Duodenal mucosa (tissue), 2 donors: ENCODE measurements around the gene SLC13A3.

Experiments used
- H3K27ac ChIP-seq: one replicate; pipeline ENCODE4 v1.7.0; 2013; ENCODE audit warnings: low read depth, low read length
- H3K27me3 ChIP-seq, 2 donors: one replicate each; pipeline ENCODE4 v1.7.0; 2013; ENCODE audit warnings: low read length in 2 of 2, control low read depth in 1 of 2; ENCODE audit not compliant: insufficient read depth in 2 of 2, control insufficient read depth in 1 of 2
- H3K36me3 ChIP-seq, 2 donors: one replicate each; pipeline ENCODE4 v1.7.0; 2013; ENCODE audit warnings: low read length in 2 of 2, control low read depth in 1 of 2; ENCODE audit not compliant: insufficient read depth in 2 of 2, control insufficient read depth in 1 of 2
- H3K4me1 ChIP-seq, 2 donors: one replicate each; pipeline ENCODE4 v1.7.0; 2013; ENCODE audit warnings: low read length in 2 of 2, control low read depth in 1 of 2; ENCODE audit not compliant: insufficient read depth in 2 of 2, control insufficient read depth in 1 of 2
- H3K4me3 ChIP-seq, 2 donors: one replicate each; pipeline ENCODE4 v1.7.0; 2013; ENCODE audit warnings: low read length in 2 of 2, low read depth in 1 of 2
- H3K9ac ChIP-seq, 2 donors: one replicate each; pipeline ENCODE4 v1.7.0; 2013; ENCODE audit warnings: low read length in 2 of 2, low read depth in 1 of 2
- H3K9me3 ChIP-seq, 2 donors: one replicate each; pipeline ENCODE4 v1.7.0; 2013; ENCODE audit warnings: low read length in 2 of 2, control low read depth in 1 of 2; ENCODE audit not compliant: control insufficient read depth in 1 of 2

The SLC13A3 gene

GRCh38 chr20:46545077-46545826 lies 106.0 kb downstream of the SLC13A3 start:
- peak overlapping the region in 1 of 2 donors; percentile 16 for H3K4me3 ChIP-seq
- H3K9me3 ChIP-seq = no peaks in the 10 kb centered on the region
- no peaks in the 10 kb centered on the region for H3K36me3 ChIP-seq
- H3K9ac ChIP-seq = no peak overlapping the region
- H3K27ac ChIP-seq = no peak overlapping the region
- H3K27me3 ChIP-seq = no peaks in the 10 kb centered on the region
- peaks cover 12 to 20% of the 10 kb centered on the region in 2 donors for H3K4me1 ChIP-seq

DNA sequence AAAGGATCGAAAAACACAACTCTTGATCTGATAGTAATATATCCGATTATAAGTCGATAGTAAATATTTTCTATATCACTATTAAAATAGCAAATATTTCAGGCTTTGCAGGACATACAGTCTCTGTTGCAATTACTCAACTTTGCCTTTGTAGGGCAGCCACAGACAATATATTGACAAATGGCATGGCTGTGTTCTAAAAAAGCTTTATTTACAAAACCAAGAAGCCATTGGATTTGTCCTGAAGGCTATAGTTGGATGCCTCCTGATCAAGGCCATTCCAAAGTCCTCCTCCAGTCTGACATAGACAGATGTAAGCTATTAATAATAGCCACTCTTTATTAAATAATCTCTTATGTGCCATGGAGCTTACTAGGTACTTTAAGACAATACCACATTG lies 106.7 kb downstream of the SLC13A3 start:
- Histone ChIP-seq H3K27ac (no peak overlapping the region), H3K9ac (no peak overlapping the region), H3K4me3 (no peak overlapping the region), H3K27me3 (no peaks in the 10 kb centered on the region), H3K4me1 (peaks cover 12 to 20% of the 10 kb centered on the region in 2 donors), H3K36me3 (no peaks in the 10 kb centered on the region), H3K9me3 (no peaks in the 10 kb centered on the region)

DNA sequence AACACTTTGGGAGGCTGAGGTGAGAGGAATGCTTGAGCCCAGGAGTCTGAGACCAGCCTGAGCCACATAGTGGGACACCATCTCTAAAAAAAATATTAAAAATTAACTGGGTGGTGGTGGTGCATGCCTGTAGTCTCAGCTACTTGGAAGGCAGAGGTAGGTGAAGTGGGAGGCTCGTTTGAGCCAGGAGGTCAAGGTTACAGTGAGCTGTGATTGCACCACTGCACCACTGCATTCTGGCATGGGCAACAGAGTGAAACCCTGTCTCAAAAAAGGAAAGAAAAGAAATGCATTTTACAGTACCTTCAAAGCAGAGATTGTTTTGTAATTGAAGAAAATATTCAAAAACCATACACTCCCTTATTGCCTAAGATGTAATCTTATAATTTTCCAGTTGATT lies 107.3 kb downstream of the SLC13A3 start:
- Histone ChIP-seq H3K4me3 (no peak overlapping the region), H3K4me1 (peaks cover 12 to 20% of the 10 kb centered on the region in 2 donors), H3K9me3 (no peaks in the 10 kb centered on the region), H3K27me3 (no peaks in the 10 kb centered on the region), H3K36me3 (no peaks in the 10 kb centered on the region), H3K27ac (no peak overlapping the region), H3K9ac (no peak overlapping the region)

DNA sequence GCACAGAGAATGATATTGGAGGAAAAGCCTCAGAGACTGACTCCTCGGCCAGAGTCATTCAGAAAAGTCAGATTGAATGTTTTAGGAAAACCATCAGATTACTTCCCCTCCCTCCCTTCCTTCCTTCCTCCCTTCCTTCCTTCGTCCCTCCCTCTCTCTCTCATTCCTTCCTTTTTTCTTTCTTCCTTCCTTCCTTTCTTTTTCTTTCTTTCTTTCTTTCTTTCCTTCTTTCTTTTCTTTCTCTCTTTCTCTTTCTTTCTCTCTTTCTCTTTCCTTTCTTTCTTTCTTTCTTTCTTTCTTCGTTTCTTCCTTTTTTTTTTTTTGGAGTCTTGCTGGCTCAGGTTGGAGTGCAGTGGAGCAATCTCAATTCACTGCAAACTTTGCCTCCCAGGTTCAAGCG lies 108.2 kb downstream of the SLC13A3 start:
- no peak overlapping the region for H3K27ac ChIP-seq
- H3K4me1 ChIP-seq = peaks cover 12 to 20% of the 10 kb centered on the region in 2 donors
- no peaks in the 10 kb centered on the region for H3K27me3 ChIP-seq
- no peaks in the 10 kb centered on the region for H3K36me3 ChIP-seq
- H3K4me3 ChIP-seq = no peak overlapping the region
- no peak overlapping the region for H3K9ac ChIP-seq
- H3K9me3 ChIP-seq = no peaks in the 10 kb centered on the region

- Histone ChIP-seq H3K27ac (no peak overlapping the region), H3K36me3 (no peaks in the 10 kb centered on the region), H3K9me3 (no peaks in the 10 kb centered on the region), H3K27me3 (no peaks in the 10 kb centered on the region), H3K9ac (no peak overlapping the region), H3K4me3 (no peak overlapping the region), H3K4me1 (peaks cover 12 to 20% of the 10 kb centered on the region in 2 donors)
Measured at GRCh38 chr20:46541229-46541935, 109.9 kb downstream of the SLC13A3 start.

DNA sequence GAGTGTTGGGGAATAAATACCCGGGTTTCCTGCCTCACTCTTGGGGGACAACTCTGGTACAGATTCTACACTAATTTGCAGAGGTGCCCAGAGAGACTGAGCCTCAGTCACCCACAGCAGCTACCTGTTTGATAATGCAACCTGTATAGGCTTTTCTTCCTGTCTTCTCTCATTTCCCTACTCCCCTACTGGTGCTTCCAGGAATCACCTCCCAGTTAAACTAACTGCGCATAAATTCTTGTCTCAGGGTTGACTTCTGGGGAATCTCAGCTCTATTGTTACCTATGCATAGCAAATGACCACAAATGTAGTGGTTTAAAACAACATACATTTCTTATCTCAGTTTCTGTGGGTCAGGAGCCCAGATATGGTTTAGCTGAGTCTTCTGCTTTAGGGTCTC lies 112.1 kb downstream of the SLC13A3 start:
- H3K27me3 ChIP-seq = no peaks in the 10 kb centered on the region

DNA sequence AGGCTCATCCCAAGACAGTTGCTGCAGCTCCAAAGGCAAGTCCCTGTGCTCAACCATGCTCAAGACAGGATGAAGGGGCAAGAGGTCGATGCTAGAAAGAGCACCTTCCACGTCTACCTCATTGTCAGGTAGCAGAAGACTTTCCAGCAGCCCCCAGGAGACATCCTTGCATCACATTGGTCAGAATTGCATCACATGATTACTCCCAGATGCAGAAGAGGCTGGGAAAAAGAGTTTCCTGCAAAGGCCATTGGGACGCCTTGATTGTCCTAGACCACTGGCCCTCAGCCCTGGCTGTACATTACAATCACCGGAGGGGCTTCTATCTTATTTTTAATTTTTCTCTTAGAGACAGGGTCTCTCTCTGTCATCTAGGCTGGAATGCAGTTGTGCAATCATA lies 120.6 kb downstream of the SLC13A3 start:
- no peak overlapping the region for H3K27ac ChIP-seq
- no peaks in the 10 kb centered on the region for H3K9me3 ChIP-seq
- no peak overlapping the region for H3K9ac ChIP-seq
- H3K4me3 ChIP-seq = no peak overlapping the region
- peaks cover 0 to 4% of the 10 kb centered on the region in 2 donors for H3K27me3 ChIP-seq
- no peaks in the 10 kb centered on the region for H3K36me3 ChIP-seq
- H3K4me1 ChIP-seq = no peaks in the 10 kb centered on the region

More for the DNA sequence above, 112.1 kb downstream of the SLC13A3 start:
- Histone ChIP-seq H3K4me3 (no peak overlapping the region), H3K4me1 (peaks cover 0 to 6% of the 10 kb centered on the region in 2 donors), H3K36me3 (no peaks in the 10 kb centered on the region), H3K27ac (no peak overlapping the region), H3K9ac (no peak overlapping the region), H3K9me3 (no peaks in the 10 kb centered on the region)

DNA sequence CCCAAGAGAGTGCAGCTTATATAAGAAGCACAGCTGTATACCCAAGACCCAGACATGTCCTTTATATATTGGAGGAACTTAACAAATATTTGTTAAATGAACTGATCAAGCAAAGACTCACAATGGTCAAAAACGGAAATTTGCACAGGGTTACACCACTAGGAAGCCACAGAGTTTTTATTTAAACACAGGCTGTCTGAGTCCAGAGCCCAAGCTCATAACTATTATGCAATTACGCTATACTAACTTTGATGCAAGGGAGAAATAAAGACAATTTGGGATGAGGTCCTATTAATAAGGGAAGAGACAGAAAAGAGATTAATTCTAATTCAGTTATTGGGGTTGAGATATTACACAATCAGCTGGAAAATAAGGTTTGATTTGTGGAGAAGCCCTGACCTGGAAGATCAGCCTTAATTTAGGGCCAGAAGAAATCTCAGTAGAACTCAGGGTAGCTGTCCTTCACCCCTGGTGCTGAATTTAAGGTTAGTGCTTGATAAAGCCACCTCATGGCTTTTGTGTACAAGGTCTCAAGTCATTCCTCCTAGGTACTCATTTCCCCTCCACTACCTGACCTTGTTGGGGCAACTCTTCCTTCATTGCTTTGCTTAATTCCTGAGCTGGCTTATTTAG lies 127.4 kb downstream of the SLC13A3 start:
- H3K36me3 ChIP-seq = no peaks in the 10 kb centered on the region
- no peak overlapping the region for H3K9ac ChIP-seq
- no peaks in the 10 kb centered on the region for H3K4me1 ChIP-seq
- peaks cover 0 to 3% of the 10 kb centered on the region in 2 donors for H3K27me3 ChIP-seq
- H3K27ac ChIP-seq = no peak overlapping the region
- no peak overlapping the region for H3K4me3 ChIP-seq
- no peaks in the 10 kb centered on the region for H3K9me3 ChIP-seq

DNA sequence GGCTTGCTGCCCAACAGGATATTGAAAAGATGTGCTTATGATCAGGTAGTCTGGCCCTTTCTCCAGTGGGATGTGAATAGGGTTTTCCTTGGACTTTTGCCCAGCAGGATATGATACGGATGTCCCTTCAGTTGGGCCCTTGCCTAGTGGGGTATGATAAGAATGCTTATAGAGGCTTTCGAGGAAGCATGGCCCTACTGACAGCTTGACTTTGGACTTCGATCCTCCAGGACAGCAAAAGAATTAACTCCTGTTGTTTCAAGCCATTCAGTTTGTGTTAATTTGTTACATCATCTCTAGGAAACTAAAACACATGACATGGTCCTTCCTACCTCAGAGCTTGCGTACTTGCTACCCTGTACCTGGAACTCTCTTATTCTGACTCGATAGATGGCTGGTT lies 128.2 kb downstream of the SLC13A3 start:
- Histone ChIP-seq H3K9ac (no peak overlapping the region), H3K4me3 (no peak overlapping the region), H3K4me1 (no peaks in the 10 kb centered on the region), H3K36me3 (no peaks in the 10 kb centered on the region), H3K9me3 (no peaks in the 10 kb centered on the region), H3K27ac (no peak overlapping the region), H3K27me3 (no peaks in the 10 kb centered on the region)

DNA sequence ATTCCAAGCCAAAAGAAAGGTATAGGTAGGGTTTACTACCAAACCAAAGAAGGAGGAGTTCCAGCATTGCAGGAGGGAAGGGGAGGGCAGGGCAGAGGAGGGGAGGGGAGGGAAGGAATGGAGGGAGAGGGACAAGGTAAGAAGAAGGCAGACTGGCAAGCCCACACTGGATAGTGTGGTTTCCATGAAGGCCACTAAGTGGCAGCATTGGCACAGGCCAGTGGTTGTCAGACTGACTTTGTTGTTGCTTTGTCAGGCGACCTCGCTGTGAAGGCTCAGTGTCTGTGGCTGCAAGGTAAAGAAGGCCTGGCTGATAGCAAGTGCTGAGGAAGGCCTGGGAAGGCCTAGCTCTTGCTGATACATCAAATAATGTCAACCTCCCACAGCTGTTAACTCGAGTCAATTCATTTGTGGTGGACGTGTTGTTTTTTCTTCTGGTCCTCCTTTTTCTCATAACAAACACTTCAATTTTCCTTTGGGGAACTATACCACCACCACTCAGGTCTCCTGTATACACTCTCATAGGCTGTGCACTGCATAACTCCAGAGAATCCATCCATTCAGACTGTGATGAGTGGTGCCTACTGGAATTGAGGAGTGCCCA lies 130.2 kb downstream of the SLC13A3 start:
- Histone ChIP-seq H3K9me3 (no peaks in the 10 kb centered on the region), H3K27me3 (no peaks in the 10 kb centered on the region), H3K9ac (no peak overlapping the region), H3K4me3 (no peak overlapping the region), H3K36me3 (no peaks in the 10 kb centered on the region), H3K27ac (no peak overlapping the region), H3K4me1 (no peaks in the 10 kb centered on the region)
